ENCODE data around the gene HIGD1C. TPM values are rescaled to one million over a fixed set of nuclear protein-coding genes. Genes with fewer than 3 reads are reported as not detected.
A peak's percentile ranks its signal among the peaks of the same experiment; 100 is the strongest.

HIGD1C gene
- total and polyA plus RNA-seq, 2 experiments from 2014 or later = not detected

GRCh38 chr12:51009056-51009440 lies 56.7 kb downstream of the HIGD1C start:
- no peaks in the 10 kb centered on the region; the same call in 1 of the 3 replicates for H3K9me3 Mint-ChIP-seq
- Histone ChIP-seq H3K27ac (ENCODE audit: low read depth) (no peak overlapping the region), H3K4me1 (ENCODE audit: insufficient read depth) (peaks cover 16% of the 10 kb centered on the region), H3F3A (replicated peaks; ENCODE audit: low read depth) (no peaks in the 10 kb centered on the region), H4K20me1 (replicated peaks; ENCODE audit: insufficient read depth) (peaks cover 3% of the 10 kb centered on the region), H3K9me2 (ENCODE audit: insufficient read depth) (no peaks in the 10 kb centered on the region), H3K79me2 (replicated peaks; ENCODE audit: insufficient read depth) (peaks cover 59% of the 10 kb centered on the region), H2AFZ (no peak overlapping the region), H3K27me3 (ENCODE audit: insufficient read depth) (no peaks in the 10 kb centered on the region), H3K4me3 (no peak overlapping the region), H3K36me3 (ENCODE audit: insufficient read depth) (no peaks in the 10 kb centered on the region), H3K4me2 (peak overlapping the region; percentile 28; the same call in 1 of the 2 replicates)
- ATAC-seq (peak; percentile 14; the same call in 2 of the 3 replicates), DNase-seq (ENCODE audit: low spot score) (no peak)
- no peak overlapping the region for H3K4me3 Mint-ChIP-seq
- peaks cover 16% of the 10 kb centered on the region for H3K27me3 Mint-ChIP-seq (ENCODE audit: insufficient read depth, low read depth, poor library complexity)
- peak overlapping the region; percentile 56; the same call in 1 of the 2 replicates for H3K27ac Mint-ChIP-seq
- H3K4me1 Mint-ChIP-seq = peaks cover 36% of the 10 kb centered on the region
- no peak for TF ChIP-seq ZNF331 (CRISPR knock-in tag; IDR thresholded peaks at IDR 0.05; ENCODE audit: low read depth)
- no peak for TF ChIP-seq CTCF (conservative IDR thresholded peaks at IDR 0.05; ENCODE audit: low read depth in 2 of 2)
- no peak for TF ChIP-seq EZH2phosphoT487 (IDR thresholded peaks at IDR 0.05; ENCODE audit: unreplicated experiment)
- TF ChIP-seq NANOG (IDR thresholded peaks at IDR 0.05; ENCODE audit: borderline replicate concordance) = no peak
- no peak for TF ChIP-seq ETS1 (IDR thresholded peaks at IDR 0.05)
- no peak for TF ChIP-seq STAT1 (IDR thresholded peaks at IDR 0.05; ENCODE audit: unreplicated experiment)
- TF ChIP-seq, protein P1, sequence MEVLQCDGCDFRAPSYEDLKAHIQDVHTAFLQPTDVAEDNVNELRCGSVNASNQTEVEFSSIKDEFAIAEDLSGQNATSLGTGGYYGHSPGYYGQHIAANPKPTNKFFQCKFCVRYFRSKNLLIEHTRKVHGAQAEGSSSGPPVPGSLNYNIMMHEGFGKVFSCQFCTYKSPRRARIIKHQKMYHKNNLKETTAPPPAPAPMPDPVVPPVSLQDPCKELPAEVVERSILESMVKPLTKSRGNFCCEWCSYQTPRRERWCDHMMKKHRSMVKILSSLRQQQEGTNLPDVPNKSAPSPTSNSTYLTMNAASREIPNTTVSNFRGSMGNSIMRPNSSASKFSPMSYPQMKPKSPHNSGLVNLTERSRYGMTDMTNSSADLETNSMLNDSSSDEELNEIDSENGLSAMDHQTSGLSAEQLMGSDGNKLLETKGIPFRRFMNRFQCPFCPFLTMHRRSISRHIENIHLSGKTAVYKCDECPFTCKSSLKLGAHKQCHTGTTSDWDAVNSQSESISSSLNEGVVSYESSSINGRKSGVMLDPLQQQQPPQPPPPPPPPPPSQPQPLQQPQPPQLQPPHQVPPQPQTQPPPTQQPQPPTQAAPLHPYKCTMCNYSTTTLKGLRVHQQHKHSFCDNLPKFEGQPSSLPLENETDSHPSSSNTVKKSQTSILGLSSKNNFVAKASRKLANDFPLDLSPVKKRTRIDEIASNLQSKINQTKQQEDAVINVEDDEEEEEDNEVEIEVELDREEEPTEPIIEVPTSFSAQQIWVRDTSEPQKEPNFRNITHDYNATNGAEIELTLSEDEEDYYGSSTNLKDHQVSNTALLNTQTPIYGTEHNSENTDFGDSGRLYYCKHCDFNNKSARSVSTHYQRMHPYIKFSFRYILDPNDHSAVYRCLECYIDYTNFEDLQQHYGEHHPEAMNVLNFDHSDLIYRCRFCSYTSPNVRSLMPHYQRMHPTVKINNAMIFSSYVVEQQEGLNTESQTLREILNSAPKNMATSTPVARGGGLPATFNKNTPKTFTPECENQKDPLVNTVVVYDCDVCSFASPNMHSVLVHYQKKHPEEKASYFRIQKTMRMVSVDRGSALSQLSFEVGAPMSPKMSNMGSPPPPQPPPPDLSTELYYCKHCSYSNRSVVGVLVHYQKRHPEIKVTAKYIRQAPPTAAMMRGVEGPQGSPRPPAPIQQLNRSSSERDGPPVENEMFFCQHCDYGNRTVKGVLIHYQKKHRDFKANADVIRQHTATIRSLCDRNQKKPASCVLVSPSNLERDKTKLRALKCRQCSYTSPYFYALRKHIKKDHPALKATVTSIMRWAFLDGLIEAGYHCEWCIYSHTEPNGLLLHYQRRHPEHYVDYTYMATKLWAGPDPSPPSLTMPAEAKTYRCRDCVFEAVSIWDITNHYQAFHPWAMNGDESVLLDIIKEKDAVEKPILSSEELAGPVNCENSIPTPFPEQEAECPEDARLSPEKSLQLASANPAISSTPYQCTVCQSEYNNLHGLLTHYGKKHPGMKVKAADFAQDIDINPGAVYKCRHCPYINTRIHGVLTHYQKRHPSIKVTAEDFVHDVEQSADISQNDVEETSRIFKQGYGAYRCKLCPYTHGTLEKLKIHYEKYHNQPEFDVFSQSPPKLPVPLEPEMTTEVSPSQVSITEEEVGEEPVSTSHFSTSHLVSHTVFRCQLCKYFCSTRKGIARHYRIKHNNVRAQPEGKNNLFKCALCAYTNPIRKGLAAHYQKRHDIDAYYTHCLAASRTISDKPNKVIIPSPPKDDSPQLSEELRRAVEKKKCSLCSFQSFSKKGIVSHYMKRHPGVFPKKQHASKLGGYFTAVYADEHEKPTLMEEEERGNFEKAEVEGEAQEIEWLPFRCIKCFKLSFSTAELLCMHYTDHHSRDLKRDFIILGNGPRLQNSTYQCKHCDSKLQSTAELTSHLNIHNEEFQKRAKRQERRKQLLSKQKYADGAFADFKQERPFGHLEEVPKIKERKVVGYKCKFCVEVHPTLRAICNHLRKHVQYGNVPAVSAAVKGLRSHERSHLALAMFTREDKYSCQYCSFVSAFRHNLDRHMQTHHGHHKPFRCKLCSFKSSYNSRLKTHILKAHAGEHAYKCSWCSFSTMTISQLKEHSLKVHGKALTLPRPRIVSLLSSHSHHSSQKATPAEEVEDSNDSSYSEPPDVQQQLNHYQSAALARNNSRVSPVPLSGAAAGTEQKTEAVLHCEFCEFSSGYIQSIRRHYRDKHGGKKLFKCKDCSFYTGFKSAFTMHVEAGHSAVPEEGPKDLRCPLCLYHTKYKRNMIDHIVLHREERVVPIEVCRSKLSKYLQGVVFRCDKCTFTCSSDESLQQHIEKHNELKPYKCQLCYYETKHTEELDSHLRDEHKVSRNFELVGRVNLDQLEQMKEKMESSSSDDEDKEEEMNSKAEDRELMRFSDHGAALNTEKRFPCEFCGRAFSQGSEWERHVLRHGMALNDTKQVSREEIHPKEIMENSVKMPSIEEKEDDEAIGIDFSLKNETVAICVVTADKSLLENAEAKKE (CRISPR knock-in tag; IDR thresholded peaks at IDR 0.05) = no peak
- no peak for TF ChIP-seq REST (IDR thresholded peaks at IDR 0.05; ENCODE audit: unreplicated experiment)
- TF ChIP-seq JUNB (IDR thresholded peaks at IDR 0.05; ENCODE audit: unreplicated experiment) = no peak
- no peak for TF ChIP-seq CREB1 (CRISPR knock-in tag; IDR thresholded peaks at IDR 0.05; ENCODE audit: low read depth)
- no peak for TF ChIP-seq ZNF114 (CRISPR knock-in tag; IDR thresholded peaks at IDR 0.05)
- no peak for TF ChIP-seq POLR2AphosphoS5 (IDR thresholded peaks at IDR 0.05; ENCODE audit: low read depth)
- no peak for TF ChIP-seq EZH2 (IDR thresholded peaks at IDR 0.05; ENCODE audit: low read depth, unreplicated experiment)
- peaks cover 40% of the 10 kb centered on the region for H3K36me3 Mint-ChIP-seq (ENCODE audit: low read depth)
